Motor neuron (in vitro differentiated cells): ENCODE data around the gene SCLY. TPM values are rescaled to one million over a fixed set of nuclear protein-coding genes. Genes with fewer than 3 reads are reported as not detected.
A peak's percentile ranks its signal among the peaks of the same experiment; 100 is the strongest.
"Not testable (repeated sequence)": the region's sequence is repeated elsewhere in the genome, so short reads cannot be mapped to it uniquely, and the experiment has no call there.

ENCODE experiments used
- ATAC-seq, 8 experiments: fragments of 200-7000 bp; cut with Tn5 transposase; replicated peaks in 6 of 8; 2 replicates each; pipeline ENCODE4 v1.8.0; 2021; ENCODE audit warnings: mild to moderate bottlenecking in 8 of 8, moderate library complexity in 8 of 8
- H3K27ac ChIP-seq, 2 donors: fragments of 250-450 bp; sonication (Bioruptor Pico); 2 replicates each; pipeline ENCODE4 v1.9.0; 2021; ENCODE audit warnings: antibody characterized with exemption in 2 of 2, mild to moderate bottlenecking in 2 of 2, moderate library complexity in 1 of 2
- H3K4me1 ChIP-seq, 2 donors: fragments of 250-450 bp; sonication (Bioruptor Pico); replicated peaks in 1 of 2; 2 replicates each; pipeline ENCODE4 v1.6.1; 2021; ENCODE audit warnings: antibody characterized with exemption in 2 of 2, mild to moderate bottlenecking in 2 of 2, moderate library complexity in 1 of 2
- H3K4me3 ChIP-seq, 5 donors: fragments of 250-450 bp; sonication (Bioruptor Pico); 2 replicates each; pipeline ENCODE4 v1.9.0; 2021; ENCODE audit warnings: antibody characterized with exemption in 5 of 5, mild to moderate bottlenecking in 5 of 5, moderate library complexity in 4 of 5
- WGBS, 10 experiments: fragments of 450-650 bp; shearing (Covaris generic); methylation state at CpG; one replicate each; pipeline ENCODE4 v1.0.0; 2022; 5-methylcytosine and 5-hydroxymethylcytosine counted together
- in situ Hi-C, 9 experiments: fragments of 400-800 bp; cut with MboI; loops; one replicate each; pipeline ENCODE4 v1.15.0; 2021; ENCODE audit warnings: low sequenced_read_pairs in 9 of 9, low pct_unique_long_range_greater_than_20kb in 2 of 9; ENCODE audit not compliant: unreplicated experiment in 9 of 9
- total RNA-seq, 8 experiments: library from RNA; unstranded; fragments of 300-600 nt; gene quantifications; 2 replicates each; pipeline versions ENCODE4 v1.2.3 to v1.2.4, GENCODE V29; 2022

Gene SCLY
- total RNA-seq, 8 experiments from 2014 or later = 7.4 to 40.7 (median 12.4) TPM

DNA sequence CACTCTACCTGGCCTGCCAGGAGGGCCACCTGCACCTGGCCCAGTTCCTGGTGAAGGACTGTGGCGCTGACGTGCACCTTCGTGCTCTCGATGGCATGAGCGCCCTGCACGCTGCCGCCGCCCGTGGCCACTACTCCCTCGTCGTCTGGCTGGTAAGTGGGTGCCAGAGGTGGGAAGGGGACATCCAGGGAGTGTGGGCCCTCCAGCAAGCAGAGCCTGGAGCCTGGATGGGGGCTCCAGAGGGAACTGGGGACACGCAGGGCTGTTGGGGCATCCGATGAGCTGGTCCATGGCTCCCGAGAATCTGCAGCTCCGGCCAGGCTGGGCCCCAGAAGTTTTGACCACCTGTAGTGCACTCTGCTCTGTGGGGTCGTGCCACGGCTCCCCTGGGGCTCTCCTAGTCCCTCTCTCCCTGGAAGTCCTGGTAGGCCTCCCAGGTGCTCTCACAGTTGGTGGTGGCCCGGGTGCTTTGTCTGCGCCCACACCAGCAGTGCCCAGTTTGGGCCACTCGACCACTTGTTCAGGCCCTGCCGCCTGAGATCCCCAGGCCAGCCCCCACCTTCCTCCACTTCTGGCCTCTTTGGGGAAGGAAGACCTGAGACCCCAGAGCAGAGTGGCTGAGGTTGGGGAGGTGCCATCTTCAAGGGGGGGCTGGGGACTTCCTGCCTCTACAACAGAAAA is 44.0 kb downstream of the SCLY start:
- H3K4me1 ChIP-seq = peaks cover 26 to 43% of the 10 kb centered on the region in 2 donors
- 76 to 80% methylated on average over 1 to 5 of the region's 21 CpGs; no CpG with 5 or more reads in 8 of the 10 experiments for WGBS, 10 experiments
- no peak for ATAC-seq
- in situ Hi-C loops = no loop called here
- H3K4me3 ChIP-seq = no peak overlapping the region
- H3K27ac ChIP-seq = no peak overlapping the region

DNA sequence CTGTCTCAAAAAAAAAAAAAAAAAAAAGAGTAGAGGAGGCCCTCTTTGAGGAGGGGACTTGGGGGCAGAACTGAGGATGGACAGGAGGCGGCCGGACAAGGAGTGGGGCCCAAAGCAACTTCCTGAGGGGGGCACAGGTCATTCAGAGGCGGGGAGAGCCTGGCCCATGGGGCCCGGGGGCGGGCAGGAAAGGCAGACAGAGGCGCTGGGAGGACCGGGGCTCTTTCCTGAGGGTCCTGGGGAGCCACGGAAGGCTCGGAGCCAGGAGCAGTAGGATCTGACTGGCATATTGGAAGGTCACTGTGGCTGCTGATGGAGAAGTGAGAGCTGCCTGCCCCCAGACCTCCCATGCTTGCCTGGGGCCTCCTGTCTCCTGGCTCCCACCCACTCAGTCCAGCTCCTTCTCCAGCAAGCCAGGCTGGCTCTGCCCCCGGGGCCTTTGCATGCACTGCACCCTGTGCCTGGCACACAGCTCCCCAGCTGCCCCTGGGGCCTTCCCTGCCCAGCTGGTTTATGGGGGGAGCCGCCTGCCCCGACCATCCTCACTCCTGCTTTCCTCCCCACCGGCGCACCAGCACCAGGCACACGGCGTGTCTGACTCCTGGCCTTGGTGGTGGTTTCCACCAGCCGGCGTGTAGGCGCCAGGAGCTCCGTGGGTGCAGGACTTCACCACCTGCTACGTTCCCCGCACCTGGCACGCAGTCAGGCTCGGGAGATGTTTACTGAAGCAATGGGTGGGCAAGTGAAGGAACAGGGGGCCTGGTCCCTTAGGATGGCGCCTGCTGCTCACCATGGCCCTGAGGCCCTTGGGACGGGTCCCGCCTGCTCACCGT is 44.9 kb downstream of the SCLY start:
- Histone ChIP-seq H3K27ac (no peak overlapping the region), H3K4me3 (no peak overlapping the region), H3K4me1 (peaks cover 26 to 43% of the 10 kb centered on the region in 2 donors)
- in situ Hi-C loops = no loop called here
- ATAC-seq = no peak
- 100% methylated on average over 2 to 5 of the region's 28 CpGs; no CpG with 5 or more reads in 8 of the 10 experiments for WGBS, 10 experiments

DNA sequence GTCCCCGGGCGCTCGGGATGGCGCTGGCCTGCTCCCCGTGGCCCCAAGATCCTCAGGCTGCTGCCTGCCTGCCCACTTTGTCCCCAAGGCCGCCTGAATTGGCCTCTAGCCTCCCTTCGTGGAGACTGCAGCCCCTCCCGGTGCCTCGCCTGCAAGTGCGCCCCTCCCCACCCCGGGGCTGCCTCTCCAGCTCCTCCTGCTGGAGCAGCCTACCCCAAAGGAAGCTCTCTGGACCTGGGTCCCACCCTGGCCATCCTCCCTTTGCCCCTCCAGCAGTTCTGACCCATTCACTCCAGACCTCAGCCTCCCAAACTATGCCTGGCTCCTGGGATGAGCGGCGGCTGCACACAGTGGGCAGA is 45.5 kb downstream of the SCLY start:
- in situ Hi-C loops = no loop called here
- H3K27ac ChIP-seq = no peak overlapping the region
- H3K4me3 ChIP-seq = no peak overlapping the region
- WGBS, 10 experiments = 60 to 100% methylated on average over 1 to 3 of the region's 13 CpGs; no CpG with 5 or more reads in 8 of the 10 experiments
- ATAC-seq = peak in 2 of 8 experiments; percentile 29 to 42
- H3K4me1 ChIP-seq = peaks cover 26 to 43% of the 10 kb centered on the region in 2 donors

DNA sequence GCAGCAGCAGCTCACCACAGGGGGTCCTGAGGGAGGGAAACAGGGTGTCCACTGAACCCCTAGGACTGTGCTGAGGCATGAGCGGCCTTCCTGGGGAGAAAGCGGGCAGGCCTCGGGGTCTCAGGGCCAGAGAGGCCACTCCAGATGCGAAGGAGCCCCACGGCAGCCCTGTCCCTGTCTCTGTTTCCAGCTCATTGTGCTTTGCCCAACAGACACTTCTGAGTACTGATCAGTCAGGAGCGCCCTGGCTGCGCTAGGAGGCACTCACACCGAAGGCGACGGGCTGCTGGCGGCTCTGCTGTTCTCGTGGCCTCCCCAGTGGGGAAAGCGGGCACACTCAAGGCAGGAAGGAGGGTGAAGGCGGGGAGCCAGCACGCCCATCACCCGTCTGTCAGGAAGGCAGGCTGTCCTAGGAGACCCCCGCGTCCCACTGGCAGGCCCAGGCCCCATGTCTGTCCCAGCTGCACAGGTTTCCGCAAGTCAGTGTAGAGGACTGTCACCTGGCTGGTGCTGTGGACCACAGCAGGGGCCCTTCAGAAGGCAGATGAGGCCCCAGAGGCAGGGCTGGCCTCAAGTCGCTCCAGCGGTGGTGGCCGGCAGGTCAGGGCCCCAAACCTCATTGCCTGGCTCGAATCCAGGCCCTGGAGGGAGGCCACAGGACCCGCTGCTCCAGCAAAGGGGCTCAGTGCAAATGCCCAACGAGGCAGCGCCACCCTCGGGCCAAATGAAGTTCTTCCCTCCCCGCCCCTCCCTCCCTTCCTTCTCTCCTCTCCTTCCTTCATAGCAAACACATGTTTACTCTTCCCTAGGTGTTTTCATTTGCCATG is 46.1 kb downstream of the SCLY start:
- Histone ChIP-seq H3K4me1 (peaks cover 26 to 42% of the 10 kb centered on the region in 2 donors), H3K27ac (no peak overlapping the region), H3K4me3 (no peak overlapping the region)
- peak in 2 of 8 experiments; percentile 30 to 57 for ATAC-seq
- whole genome bisulfite sequencing, 10 experiments = 80 to 91% methylated on average over 1 to 8 of the region's 28 CpGs; no CpG with 5 or more reads in 8 of the 10 experiments
- in situ Hi-C loops = no loop called here

DNA sequence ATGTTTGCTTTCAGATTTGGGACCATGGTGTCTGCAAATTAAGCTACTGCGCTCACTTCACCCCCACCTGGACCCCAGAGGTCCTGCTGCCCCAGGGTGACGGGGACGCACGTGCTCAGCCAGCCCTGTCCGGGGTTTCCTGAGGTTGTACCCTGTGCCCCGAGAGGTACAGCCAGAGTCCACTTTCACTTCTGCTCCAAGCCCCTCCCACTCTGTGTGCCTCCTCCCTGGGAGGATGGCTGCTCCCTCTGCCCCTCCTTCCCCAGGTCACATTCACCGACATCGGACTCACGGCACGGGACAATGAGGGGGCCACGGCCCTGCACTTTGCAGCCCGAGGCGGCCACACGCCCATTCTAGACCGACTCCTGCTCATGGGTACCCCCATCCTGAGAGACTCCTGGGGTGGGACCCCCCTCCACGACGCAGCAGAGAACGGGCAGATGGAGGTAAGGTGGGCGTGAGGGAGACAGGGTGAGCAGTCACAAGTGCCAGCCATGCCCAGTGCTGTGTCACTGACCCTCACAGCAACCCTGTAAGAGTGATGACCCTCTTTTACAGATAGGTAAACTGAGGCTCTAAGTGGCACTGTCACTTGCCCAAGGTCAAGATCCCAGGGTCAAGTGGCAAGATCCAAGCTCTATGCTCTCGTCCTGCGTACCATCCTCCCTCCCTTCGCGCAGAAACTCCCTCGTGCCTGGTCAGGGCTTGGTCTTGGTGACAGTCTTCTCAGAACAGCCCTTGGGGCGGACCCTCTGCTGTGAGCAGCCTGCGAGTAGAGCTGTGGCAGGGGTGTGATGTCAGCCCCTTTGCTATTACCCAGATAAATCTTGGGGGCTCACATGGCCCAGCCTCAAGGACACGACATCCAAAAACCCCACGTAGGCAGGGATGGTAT is 47.0 kb downstream of the SCLY start:
- Histone ChIP-seq H3K4me1 (peaks cover 17 to 33% of the 10 kb centered on the region in 2 donors), H3K27ac (peak overlapping the region in 1 of 2 donors; percentile 69), H3K4me3 (no peak overlapping the region)
- no peak for ATAC-seq
- in situ Hi-C loops = no loop called here
- 50 to 100% (median 94%) methylated on average over 4 to 15 of the region's 28 CpGs; no CpG with 5 or more reads in 5 of the 10 experiments for WGBS, 10 experiments

DNA sequence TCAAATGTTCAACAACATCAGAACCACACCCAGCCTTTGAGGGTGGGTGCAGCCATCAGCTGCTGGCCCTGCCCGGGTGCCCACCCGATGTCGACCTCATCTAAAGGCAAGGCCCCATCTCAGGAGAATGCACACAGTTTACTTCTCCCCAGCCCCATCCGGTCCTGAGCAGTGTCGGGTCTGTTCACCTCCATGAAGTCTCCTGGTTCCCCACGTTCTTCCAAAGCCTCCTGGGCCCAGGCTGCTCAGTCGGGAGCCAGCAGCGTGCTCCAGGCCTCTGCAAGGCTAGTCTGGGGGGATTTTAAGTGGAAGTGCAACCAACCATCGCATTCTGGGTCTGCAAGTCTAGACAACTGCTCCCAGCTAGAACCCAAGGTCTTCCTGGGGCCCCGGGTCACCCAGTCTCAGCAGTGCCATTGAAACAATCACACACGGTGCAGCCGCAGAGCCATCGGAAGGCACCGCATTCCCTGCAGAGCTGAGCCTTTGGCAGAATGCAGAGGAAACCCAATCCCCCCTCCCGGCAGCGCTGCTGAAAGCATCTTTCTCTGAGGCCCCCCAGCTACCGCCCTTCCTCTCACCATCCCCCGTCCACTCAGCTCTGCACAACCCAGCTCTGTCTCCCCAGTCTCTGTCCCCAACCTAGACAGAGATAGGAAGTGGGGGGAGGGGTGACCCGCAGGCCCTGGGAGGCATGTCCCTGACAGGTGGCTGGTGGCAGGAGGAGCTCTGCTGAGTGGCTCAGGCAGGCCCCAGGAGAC is 47.8 kb downstream of the SCLY start:
- in situ Hi-C loops = no loop called here
- ATAC-seq = peak in 5 of 8 experiments; percentile 57 to 92 (median 87)
- H3K27ac ChIP-seq = peak overlapping the region; percentile 32 to 69
- WGBS, 10 experiments = 13 to 69% (median 34%) methylated on average over 4 to 9 of the region's 19 CpGs; no CpG with 5 or more reads in 4 of the 10 experiments
- peaks cover 14 to 30% of the 10 kb centered on the region in 2 donors for H3K4me1 ChIP-seq
- H3K4me3 ChIP-seq = no peak overlapping the region

DNA sequence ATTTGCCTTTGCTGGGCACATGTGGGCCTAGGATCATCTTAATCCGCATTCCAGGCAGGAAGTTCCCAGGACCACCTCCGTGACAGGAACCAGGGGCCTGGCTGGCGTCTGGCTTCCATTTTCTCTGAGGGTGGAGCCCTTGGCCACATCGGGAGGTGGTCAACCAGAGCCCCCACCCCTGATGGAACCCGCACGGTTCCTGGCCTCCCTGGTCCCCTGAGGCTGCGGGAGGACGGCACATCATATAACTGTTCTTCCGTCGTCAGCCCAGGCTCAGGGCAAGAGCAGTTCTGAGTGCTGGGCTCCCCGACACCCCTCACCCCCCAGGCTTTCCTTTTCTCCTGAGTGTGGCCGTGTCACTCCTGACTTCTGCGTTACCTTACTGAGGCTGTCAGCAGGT is 52.8 kb downstream of the SCLY start:
- ATAC-seq = no peak
- WGBS, 10 experiments = 33 to 100% (median 81%) methylated on average over 1 to 10 of the region's 13 CpGs; no CpG with 5 or more reads in 2 of the 10 experiments
- Histone ChIP-seq H3K4me3 (no peak overlapping the region), H3K4me1 (peaks cover 7 to 9% of the 10 kb centered on the region in 2 donors), H3K27ac (no peak overlapping the region)
- in situ Hi-C loops = no loop called here

DNA sequence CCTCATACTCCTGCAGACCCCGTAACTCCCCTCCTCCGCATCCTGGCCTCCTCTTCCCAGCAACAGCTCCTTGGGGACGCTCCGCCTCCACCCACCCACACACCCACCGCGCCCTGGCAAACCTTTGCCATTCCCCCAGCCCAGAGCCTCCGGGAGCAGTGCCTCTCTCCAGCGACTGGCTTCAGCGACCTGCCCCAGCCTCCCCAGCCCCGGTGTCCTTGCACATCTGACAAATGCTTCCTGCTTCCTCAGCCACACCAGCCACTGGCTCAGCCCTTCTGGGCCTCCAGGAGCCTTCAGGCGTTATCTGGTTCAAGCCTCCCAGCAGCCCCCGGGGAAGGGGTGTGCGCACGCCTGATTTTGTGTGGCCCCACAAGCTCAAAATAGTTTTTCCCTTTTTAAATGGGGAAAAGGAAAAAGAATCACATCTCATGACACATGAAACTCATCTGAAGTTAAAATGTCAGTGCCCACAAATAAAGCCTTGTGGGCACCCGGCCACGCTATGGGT is 53.6 kb downstream of the SCLY start:
- 80 to 100% methylated on average over 2 of the region's 16 CpGs; no CpG with 5 or more reads in 8 of the 10 experiments for WGBS, 10 experiments
- Histone ChIP-seq H3K27ac (no peak overlapping the region), H3K4me3 (no peak overlapping the region), H3K4me1 (peaks cover 0 to 2% of the 10 kb centered on the region in 2 donors)
- in situ Hi-C loops = no loop called here
- no peak for ATAC-seq

DNA sequence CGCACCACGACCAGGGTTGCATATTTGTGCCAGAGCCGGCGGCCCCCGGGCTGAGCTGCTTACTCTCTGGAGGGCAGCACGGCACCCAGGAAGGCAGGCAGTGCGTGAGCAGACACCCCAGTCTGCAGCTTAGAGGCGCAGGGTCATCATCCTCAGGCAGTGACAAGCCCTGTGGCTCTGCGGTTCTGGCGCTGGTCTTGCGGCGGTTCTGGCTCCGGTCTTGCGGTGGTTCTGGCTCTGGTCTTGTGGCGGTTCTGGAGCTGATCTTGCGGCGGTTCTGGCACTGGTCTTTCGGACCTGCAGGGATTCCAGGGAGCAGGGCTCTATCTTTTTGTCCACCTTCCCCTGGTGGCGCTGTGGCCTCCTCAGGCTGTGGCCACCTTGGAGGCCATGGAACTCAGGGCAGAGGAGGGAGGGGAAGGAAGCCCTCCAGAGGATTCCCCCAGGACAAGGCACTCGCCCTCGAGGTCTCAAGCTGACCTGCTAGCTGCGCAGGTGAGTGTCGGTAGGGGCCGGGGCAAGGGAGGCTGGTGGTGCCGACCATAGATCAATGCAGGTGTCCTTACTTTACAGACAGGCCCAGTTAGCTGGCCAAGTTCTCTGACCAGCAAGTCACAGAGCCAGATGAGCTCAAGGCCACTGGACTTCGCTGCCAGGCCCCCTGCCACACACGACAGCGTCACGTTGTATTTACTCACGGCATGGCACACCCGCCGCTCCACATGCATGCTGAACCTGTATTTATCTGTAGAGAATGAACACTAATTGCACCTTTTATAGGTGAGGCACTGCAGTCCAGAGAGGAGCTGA is 54.3 kb downstream of the SCLY start:
- in situ Hi-C loops = no loop called here
- ATAC-seq = no peak
- Histone ChIP-seq H3K4me3 (no peak overlapping the region), H3K4me1 (peaks cover 5 to 6% of the 10 kb centered on the region in 2 donors), H3K27ac (no peak overlapping the region)
- WGBS, 10 experiments = 77 to 100% (median 82%) methylated on average over 2 to 14 of the region's 32 CpGs; no CpG with 5 or more reads in 2 of the 10 experiments

DNA sequence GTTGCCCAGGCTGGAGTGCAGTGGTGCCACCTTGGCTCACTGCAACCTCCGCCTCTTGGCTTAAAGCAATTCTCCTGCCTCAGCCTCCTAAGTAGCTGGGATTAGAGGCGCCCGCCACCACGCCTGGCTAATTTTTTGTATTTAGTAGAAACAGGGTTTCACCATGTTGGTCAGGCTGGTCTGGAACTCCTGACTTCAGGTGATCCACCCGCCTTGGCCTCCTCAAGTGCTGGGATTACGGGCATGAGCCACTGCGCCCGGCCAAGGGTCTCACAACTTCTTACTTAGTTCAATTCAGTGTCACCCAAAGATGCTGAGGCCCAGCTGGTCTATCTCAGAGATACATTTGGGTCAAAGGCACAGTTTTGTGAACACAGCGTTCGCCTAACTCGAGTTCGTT is 54.9 kb downstream of the SCLY start:
- H3K27ac ChIP-seq, ATAC-seq, in situ Hi-C loops, H3K4me3 ChIP-seq: not testable (repeated sequence)
- H3K4me1 ChIP-seq = peaks cover 9 to 10% of the 10 kb centered on the region in 2 donors
- 80 to 94% (median 89%) methylated on average over 1 to 5 of the region's 12 CpGs; no CpG with 5 or more reads in 4 of the 10 experiments for WGBS, 10 experiments
